ENCODE measurements around the gene KAT6B.
"Not testable (repeated sequence)": the region's sequence is repeated elsewhere in the genome, so short reads cannot be mapped to it uniquely, and the experiment has no call there.

KAT6B gene

GRCh38 chr10:74826142-74827044, at the start of gene KAT6B:
Gene KAT6B, plus strand, starts transcription at chr10:74826600. Its CDS starts 16,258 bp downstream, at chr10:74842858.
- DNase-seq, result peak; percentile 95

- DNase-seq, result no peak
Measured at GRCh38 chr10:74778436-74779094, 47.8 kb upstream of the KAT6B start.

- not testable (repeated sequence) for DNase-seq
Measured at GRCh38 chr10:74781870-74782269, 44.5 kb upstream of the KAT6B start.

GRCh38 chr10:74784462-74784861, 41.9 kb upstream of the KAT6B start:
- DNase-seq, result no peak

- no peak for DNase-seq
Measured at GRCh38 chr10:74786126-74786525, 40.3 kb upstream of the KAT6B start.

GRCh38 chr10:74787457-74787856, 38.9 kb upstream of the KAT6B start:
- no peak for DNase-seq

GRCh38 chr10:74791979-74792378, 34.4 kb upstream of the KAT6B start:
- not testable (repeated sequence) for DNase-seq

- no peak for DNase-seq
Measured at GRCh38 chr10:74792726-74793125, 33.7 kb upstream of the KAT6B start.

GRCh38 chr10:74793240-74793639, 33.2 kb upstream of the KAT6B start:
- DNase-seq, result not testable (repeated sequence)

- no peak for DNase-seq
Measured at GRCh38 chr10:74794531-74794930, 31.9 kb upstream of the KAT6B start.

- DNase-seq, result no peak
Measured at GRCh38 chr10:74797550-74797949, 28.9 kb upstream of the KAT6B start.

- peak; percentile 54 for DNase-seq
Measured at GRCh38 chr10:74799721-74800221, 26.6 kb upstream of the KAT6B start.

GRCh38 chr10:74801447-74801846, 25.0 kb upstream of the KAT6B start:
- DNase-seq, result no peak

- no peak for DNase-seq
Measured at GRCh38 chr10:74808501-74808900, 17.9 kb upstream of the KAT6B start.

- no peak for DNase-seq
Measured at GRCh38 chr10:74810087-74810486, 16.3 kb upstream of the KAT6B start.

GRCh38 chr10:74813381-74814259, 12.8 kb upstream of the KAT6B start:
- no peak for DNase-seq

- no peak for DNase-seq
Measured at GRCh38 chr10:74814797-74815196, 11.6 kb upstream of the KAT6B start.

- no peak for DNase-seq
Measured at GRCh38 chr10:74816824-74817498, 9.4 kb upstream of the KAT6B start.

GRCh38 chr10:74821501-74821900, 4.9 kb upstream of the KAT6B start:
- peak; percentile 41 for DNase-seq

- no peak for DNase-seq
Measured at GRCh38 chr10:74822101-74822500, 4.3 kb upstream of the KAT6B start.

- DNase-seq, result no peak
Measured at GRCh38 chr10:74822521-74823089, 3.8 kb upstream of the KAT6B start.

- no peak for DNase-seq
Measured at GRCh38 chr10:74823791-74824183, 2.6 kb upstream of the KAT6B start.

All from DMS79 (cell line).